Glomerular visceral epithelial cell (primary cell): ENCODE results near the gene ARHGEF28.

Source experiments
- DNase-seq: peaks from one replicate; pipeline ENCODE4 v3.0.0-alpha.2; 2016; ENCODE audit errors: extremely low spot score

Gene ARHGEF28

GRCh38 chr5:73853091-73853490 is 227.1 kb downstream of the ARHGEF28 start:
- DNase-seq = peak; percentile 51

GRCh38 chr5:73856997-73857396 is 231.0 kb downstream of the ARHGEF28 start:
- DNase-seq = no peak

GRCh38 chr5:73857446-73857845 is 231.4 kb downstream of the ARHGEF28 start:
- no peak for DNase-seq

- DNase-seq = no peak
Measured at GRCh38 chr5:73858054-73858453, 232.1 kb downstream of the ARHGEF28 start.

GRCh38 chr5:73858776-73859175 is 232.8 kb downstream of the ARHGEF28 start:
- DNase-seq = no peak

GRCh38 chr5:73859696-73860095 is 233.7 kb downstream of the ARHGEF28 start:
- no peak for DNase-seq

- no peak for DNase-seq
Measured at GRCh38 chr5:73861313-73861988, 235.5 kb downstream of the ARHGEF28 start.

GRCh38 chr5:73862796-73863195 is 236.8 kb downstream of the ARHGEF28 start:
- no peak for DNase-seq

- no peak for DNase-seq
Measured at GRCh38 chr5:73863876-73864275, 237.9 kb downstream of the ARHGEF28 start.

GRCh38 chr5:73865315-73865714 is 239.3 kb downstream of the ARHGEF28 start:
- no peak for DNase-seq

- DNase-seq = no peak
Measured at GRCh38 chr5:73867345-73868335, 241.6 kb downstream of the ARHGEF28 start.

GRCh38 chr5:73883646-73884045 is 257.6 kb downstream of the ARHGEF28 start:
- no peak for DNase-seq

GRCh38 chr5:73887688-73888087 is 261.7 kb downstream of the ARHGEF28 start:
- DNase-seq = no peak

- no peak for DNase-seq
Measured at GRCh38 chr5:73890569-73890968, 264.6 kb downstream of the ARHGEF28 start.

GRCh38 chr5:73892218-73892617 is 266.2 kb downstream of the ARHGEF28 start:
- DNase-seq = no peak

GRCh38 chr5:73892806-73893205 is 266.8 kb downstream of the ARHGEF28 start:
- DNase-seq = no peak

GRCh38 chr5:73893813-73894212 is 267.8 kb downstream of the ARHGEF28 start:
- DNase-seq = no peak

- DNase-seq = no peak
Measured at GRCh38 chr5:73894860-73895259, 268.9 kb downstream of the ARHGEF28 start.

GRCh38 chr5:73895471-73895870 is 269.5 kb downstream of the ARHGEF28 start:
- DNase-seq = no peak

GRCh38 chr5:73896097-73896496 is 270.1 kb downstream of the ARHGEF28 start:
- no peak for DNase-seq

GRCh38 chr5:73896668-73897067 is 270.7 kb downstream of the ARHGEF28 start:
- no peak for DNase-seq

- no peak for DNase-seq
Measured at GRCh38 chr5:73897893-73898292, 271.9 kb downstream of the ARHGEF28 start.

- no peak for DNase-seq
Measured at GRCh38 chr5:73899055-73899454, 273.1 kb downstream of the ARHGEF28 start.
